Cerebellar cortex (tissue), 1 donor: Measurements from ENCODE around the gene SHC4.
"Not testable (repeated sequence)": the region's sequence is repeated elsewhere in the genome, so short reads cannot be mapped to it uniquely, and the experiment has no call there.

ENCODE experiments used
- DNase-seq: peaks from one replicate; pipeline ENCODE4 v3.0.0-alpha.2; 2015; ENCODE audit warnings: low spot score

Gene SHC4

DNA sequence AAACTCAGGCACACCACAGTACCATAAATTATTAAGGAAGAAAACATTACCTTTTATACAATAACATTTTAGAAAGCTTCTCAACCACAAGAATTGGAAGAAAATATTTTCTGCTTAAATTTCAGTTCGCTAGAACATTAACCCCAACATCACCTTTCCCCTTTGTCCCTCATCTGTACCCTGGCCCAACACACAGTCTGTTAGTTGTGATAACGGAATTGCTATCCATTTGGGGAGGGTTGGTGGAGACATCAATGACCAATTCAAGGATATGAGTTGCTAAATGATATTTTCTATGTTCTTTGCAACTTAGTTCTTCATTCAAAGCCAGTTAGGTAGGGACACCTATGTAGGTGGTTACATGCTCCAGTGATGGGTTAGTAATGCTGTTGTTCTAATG, 80.0 kb downstream of the SHC4 start:
- no peak for DNase-seq

DNA sequence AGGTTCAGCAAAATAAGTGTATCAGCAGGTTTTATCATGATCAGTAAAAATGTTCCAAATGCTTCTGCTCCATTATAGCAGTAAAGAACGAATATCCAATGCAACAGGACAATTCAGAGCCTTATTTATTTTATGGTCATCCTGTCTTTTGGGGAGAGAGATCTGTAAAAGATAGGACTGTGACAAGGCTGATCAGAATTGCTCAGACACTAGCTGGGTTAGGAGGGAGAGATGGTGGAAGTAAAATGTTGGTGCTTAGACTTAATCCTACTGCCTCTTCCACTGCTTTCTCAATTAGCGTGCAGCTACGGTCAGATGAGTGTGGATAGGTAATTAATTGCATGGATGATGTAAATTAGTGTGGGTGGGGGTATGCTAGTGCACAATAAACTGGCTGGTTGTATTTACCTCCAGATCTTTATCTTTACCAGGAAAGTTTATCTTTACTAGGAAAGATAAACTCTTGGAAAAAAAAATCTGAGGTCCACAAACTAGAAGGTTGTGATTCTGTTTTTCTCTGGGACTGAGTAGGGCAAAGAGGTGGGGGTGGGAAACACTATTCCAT, 83.6 kb downstream of the SHC4 start:
- no peak for DNase-seq

DNA sequence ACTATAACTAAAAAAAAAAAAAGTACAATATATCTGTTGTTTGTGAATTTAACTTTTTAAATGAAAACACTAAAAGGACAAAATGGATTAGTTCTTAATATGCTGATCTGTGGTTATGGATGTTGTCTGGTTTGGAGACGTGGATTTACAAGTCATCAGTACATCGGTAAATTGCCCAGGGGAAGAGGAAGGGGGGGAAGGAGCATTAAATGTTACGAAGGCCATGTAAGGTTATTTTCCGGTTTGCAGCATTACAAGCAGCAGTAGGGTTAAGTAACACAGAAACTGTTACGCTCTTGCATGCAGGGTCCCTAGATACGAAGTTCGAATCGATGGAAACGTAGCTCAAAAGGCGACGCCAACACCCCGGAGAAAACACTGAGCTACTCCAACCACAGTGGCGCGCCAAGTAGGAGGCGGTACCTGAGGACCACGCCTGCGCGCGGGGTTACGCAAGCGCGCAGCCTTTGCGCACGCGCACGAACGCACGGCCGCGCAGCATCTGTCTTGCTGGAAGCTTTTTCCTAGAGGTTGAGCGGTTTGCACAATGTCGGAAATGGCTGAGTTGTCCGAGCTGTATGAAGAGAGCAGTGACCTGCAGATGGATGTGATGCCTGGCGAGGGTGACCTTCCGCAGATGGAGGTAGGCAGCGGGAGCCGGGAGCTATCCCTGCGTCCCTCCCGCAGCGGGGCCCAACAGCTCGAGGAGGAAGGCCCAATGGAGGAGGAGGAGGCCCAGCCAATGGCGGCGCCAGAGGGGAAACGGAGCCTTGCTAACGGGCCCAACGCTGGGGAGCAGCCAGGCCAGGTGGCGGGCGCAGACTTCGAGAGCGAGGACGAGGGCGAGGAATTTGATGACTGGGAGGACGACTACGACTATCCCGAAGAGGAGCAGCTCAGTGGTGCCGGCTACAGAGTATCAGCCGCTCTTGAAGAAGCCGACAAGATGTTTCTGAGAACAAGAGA, 85.8 kb downstream of the SHC4 start, which contains the start of gene EID1:
Gene EID1, plus strand, starts transcription at position 505 of the 966 bp plus-strand sequence. Its CDS starts 43 bp downstream, at position 548.
- peak; percentile 92 for DNase-seq

DNA sequence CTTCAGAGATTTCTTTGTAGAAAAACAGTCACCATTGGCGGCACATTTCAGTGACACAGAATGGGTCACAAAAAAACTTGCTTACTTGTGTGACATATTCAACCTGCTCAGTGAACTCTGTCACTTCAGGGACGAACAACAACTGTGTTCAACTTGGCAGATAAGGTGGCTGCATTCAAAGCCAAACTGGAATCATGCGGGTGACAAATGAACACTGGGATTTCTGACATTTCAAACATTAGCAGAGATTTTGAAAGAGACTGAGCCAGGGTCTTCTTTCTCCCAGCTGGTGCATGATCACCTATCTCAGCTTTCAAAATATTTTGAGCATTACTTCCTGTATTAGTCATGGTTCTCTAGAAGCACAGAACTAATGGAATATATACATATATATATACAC, 87.7 kb downstream of the SHC4 start:
- DNase-seq: no peak

DNA sequence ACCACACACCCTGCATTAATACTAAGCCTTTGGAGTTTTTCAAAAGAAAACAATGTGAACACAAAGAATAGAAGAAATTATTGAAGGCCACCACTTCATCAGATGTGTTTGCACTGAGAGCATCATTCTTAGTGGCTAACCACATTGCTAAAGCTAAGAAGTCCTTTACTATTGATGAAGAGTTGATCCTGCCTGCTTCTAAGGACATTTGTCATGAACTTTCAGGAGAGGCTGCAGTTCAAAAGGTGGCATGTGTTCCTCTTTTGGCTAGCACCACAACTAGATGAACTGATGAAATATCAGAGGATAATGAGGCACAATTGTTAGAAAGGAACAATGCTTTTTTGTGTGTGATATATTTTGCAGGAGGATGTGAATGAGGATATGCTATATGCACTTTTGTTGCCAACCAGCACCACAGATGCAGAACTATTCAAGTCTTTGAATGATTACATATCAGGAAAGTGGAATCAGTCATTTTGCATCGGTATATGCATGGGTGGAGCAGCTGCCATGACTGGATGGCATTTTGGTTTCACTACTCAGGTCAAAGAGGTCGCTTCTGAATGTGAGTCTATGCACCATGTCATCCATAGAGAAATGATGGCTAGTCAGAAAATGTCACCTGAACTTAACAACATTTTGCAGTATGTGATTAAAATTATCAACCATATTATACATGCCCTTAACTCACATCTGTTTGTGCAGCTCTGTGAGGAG, 88.3 kb downstream of the SHC4 start:
- DNase-seq: no peak

DNA sequence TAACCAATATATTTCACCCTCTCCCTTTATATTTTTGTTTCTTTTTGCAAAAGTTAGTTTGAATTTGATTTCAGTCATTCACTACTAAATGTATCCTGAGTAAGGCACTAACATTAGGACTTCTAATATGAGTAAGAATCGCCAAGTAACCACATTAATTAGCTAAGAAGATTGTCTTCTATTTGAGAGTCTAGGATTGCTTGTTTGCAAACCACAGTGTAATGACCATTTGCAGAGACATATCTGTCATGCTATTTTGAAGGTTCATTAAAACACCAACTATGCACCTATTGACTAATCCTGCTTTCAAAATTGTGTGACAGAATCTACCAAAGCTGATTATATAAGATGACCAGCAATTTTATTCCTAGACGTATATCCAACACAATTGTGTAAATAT, 91.1 kb downstream of the SHC4 start:
- no peak for DNase-seq

DNA sequence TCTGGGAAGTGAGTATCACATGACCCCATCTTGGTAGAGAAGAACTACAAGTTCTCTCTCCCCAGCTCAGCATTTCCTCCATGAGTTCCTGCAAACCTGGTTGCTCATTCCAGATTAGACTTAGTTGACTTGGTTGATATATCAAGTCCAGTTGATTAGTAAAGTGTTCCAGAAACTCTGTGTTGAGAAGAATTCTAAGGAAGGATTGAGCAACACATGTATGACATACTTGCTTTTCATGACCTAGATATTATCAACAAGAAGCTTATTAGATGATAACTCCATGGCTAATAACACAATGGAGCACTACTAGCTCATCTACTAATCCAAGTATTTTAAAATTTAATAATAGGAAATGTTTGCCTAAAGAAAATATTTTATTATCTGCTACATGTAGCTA, 92.2 kb downstream of the SHC4 start:
- DNase-seq: no peak

DNA sequence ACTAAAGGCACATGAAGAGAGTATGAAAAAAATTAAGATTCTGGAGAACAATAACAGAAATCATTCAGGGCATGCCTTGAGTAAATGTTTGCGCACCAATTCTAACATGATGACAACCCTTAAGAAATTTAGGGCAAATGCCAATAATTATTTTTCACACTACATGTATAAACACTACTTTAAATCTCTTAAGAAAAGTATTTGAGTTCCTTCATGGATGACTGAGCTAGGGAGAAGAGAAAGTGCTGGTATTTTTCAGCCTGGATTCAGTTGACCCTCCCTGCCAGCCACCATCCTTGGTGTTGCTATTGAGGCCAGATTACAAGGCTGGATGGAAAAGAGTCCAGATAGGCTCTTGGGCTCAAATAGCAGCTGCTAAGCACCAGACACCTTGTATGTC, 93.8 kb downstream of the SHC4 start:
- DNase-seq: no peak

DNA sequence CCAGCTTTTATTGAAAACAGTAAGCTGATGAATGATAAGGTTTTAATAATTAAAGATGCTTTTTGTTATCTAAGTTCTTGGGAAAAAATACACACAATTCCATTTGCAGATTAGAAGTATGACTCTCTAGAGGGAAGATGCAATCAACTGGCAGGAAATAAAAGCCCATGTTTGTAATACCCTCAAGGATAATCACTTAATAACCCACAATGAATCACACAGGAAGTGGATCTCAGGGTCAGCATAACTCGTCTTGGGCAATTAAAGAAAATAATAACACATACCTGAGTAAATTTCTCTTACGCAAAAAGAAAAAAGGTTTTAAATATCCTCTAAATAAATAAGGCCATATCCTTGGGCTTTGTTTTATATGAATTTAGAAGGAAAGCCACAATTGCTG, 95.2 kb downstream of the SHC4 start:
- DNase-seq: no peak

DNA sequence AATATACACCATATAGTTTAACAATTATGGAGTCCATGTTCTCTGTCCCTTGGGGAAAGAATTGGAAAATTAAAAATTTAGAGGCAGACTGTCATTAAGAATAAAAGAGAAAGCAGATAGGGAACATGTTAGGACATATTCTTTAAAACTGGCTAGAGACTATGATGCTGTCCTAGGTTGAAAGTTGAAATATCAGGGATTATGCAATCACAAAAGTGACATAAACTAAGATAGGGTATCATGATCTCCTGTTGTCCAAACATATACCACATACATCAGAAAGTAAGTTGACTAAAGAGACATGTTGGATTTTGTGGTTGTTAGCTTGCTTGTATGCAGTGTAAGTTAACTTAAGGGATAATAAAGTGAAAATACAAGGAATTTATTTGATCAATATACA, 95.7 kb downstream of the SHC4 start:
- DNase-seq: no peak

DNA sequence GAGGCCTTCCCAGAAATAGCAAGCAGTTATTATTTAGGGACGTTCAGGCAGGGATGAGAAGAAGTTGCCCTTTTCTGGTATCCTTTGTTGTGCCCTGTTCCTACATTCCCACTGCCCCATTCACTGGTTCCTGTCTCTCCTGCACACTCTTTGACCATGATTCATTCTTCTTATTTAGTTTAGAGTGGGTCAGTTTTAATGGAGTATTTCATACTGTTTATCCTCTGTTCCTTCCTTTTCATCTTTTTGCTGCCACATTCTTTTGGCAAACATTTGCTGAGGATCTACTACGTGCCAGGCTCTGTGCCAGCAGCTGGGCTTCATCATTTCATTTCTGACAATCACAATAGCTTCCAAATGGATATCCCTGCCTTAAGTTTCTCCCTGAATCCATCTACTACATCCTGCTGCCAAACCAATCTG, 97.6 kb downstream of the SHC4 start:
- DNase-seq: no peak

DNA sequence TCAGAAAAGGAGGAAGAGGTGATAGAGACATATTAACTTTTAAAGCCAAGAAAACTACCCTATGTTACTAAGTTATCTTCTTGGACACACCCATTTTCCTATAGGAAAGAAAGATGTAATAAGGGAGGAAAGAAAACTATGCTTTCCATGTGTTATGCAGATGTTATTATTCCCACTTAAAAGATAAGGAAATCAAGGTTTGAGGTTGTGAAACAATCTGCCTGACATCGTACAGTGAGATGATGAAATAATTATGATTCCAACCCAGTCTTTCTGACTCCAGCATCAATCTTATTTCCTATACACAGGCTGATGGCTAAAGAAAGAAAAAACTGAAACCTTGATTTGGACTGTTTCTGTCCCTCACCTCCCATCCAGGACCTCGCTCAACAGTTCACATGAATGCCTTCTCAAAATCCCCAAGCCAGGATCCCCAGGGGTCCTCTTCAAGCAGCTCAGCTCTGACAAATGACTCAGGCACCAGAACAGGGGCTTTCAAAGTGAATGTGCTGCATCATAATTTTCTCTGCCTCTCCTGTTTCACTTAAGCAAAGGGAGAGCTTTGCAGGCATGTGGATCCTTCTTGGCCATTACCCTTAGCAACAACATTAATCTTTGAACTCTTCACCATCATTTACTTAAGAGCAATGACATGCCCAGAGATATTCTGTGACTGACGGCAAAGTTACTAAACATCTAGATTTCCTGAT, 98.2 kb downstream of the SHC4 start:
- no peak for DNase-seq

DNA sequence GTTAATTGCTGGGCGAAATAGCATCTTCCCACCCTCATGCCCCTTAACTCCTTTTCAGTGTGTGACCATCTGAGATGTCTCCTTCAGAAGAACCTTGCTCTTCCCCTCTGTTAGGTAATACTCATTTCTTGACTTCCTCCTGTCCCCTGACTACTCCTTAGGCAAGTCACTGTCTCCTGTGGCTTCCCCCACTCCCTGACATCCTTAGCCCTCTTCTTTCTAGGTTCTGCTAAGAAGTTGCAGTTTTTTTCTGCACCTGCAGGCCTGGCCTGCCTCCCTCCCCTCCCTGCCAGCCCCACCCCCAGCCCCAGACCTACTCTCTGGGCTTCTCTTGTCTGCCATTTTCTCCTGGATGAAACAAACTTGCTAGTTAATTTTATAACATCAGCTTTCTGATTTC, 101.0 kb downstream of the SHC4 start:
- no peak for DNase-seq

DNA sequence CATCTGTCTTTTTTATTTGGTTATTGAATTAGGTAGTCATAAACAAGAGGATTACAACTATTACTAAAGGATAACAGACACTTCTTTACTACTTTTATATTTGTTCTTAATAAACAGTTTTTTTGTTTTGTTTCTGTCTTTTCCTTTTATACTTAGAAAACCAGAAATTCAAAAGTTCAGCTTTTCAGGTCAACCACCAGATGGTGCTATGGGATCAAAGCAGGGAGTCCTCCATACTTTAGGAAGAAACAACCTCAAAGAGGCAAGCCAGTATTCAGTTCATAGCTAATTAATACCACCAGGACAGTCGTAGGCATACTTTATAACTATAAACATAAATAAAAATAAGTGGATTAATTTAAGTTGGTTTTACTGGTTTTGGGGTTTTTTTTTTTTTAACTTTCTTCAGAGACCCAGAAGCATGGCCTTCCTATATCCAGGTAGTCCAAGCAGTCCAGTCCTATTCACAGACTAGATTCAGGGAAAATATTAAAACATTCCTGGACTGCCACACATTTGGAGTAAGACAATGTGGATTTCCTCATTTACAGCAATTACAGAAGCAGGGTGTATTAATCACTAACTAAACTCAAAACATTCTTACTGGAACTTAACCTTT, 101.8 kb downstream of the SHC4 start:
- peak; percentile 73 for DNase-seq

DNA sequence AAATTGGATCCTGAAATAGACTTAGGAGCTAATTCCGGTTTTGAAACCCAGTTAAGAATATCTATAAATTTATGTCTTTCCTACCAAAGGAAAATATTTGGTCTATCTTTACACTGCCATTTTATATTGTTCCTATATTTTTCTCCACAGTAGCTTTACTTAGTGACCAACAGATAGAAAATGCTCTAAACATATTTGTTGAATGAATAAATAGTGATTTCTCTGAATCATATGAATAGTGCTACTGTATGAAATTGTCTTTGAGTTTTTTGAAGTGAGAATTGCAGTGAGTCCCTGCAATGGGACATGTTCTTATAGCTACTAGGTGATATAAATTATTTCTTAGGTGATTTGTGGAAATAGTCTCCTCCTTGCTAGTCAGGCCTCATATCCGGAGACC, 104.3 kb downstream of the SHC4 start:
- no peak for DNase-seq

DNA sequence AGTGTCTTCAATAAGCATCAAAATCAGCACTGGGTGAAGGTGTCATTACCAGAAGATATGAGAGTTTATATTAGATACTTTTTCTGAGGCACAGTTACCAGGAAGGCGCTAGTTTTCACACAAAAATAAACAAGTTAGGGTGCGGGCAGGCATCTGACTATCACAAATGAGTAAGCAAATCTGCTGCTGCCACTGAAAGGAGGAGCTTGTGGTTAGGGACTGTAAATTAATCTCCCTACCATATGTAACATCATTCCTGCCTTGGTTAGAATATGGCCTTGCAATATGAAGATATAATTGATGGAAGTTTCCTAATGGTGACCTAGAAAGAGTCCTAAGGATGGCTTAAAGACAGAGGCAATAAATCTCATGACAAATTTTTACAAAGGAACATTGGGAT, 105.3 kb downstream of the SHC4 start:
- no peak for DNase-seq

DNA sequence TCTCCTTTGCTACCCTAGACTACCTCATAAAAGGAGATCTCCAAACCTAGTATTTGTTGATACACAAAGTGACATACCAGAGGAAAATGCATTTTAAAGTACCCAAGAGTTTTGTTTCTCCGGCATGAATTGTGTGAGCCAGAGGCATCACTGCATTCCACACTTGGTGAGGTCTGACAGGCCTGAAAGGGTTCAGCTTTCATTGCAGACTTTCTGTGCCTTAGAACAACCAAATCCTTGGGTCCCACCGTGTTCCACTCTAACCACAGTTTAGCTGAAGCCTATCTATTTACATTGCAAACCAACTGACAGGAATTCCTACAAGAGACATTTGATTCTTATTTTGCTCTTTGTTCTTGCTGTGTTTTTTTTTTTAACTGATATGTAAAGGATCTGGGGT, 106.8 kb downstream of the SHC4 start:
- DNase-seq: no peak

DNA sequence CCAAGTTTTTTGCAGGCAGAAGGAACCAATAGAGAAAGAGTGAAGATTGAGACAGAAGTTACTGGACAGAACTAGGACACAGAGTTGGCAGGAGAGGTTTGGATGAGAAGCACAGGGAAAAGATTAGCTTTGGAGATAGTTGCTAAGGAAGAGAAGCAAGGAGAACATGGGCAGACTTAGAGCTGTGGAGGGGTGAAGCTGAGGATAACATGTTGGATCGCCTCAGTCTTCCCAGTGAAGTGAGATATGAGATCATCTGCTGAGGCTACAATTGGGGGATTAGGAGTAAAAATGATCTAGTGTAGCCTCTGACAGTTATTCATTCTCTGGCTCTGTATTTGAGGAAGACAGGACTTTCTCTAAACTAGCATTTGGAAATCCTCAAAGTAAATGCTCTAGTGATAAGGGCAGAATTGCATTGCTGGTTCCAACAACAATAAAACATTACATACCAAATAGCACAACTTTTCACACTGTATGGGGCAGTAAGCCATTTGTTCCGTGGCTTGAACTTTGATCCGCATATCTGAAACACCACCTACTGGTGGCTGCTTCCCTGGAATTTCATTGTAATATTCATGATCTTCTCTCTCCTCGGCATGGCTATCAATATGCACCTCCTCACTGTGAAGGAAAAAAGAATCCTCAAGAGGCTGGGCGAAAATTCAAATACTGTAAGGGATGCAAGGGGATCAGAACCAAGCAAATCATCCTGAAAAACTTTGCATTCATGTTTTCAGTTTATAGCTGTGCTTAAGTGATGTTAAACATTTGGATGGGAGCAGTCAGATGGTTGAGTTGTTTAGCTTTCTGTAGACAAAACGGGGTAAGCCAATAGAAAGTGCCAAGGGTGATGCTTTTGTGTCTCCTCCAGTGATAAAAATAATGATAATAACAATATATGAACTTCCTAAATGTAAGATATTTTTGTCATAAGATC, 107.9 kb downstream of the SHC4 start:
- DNase-seq: peak; percentile 11

DNA sequence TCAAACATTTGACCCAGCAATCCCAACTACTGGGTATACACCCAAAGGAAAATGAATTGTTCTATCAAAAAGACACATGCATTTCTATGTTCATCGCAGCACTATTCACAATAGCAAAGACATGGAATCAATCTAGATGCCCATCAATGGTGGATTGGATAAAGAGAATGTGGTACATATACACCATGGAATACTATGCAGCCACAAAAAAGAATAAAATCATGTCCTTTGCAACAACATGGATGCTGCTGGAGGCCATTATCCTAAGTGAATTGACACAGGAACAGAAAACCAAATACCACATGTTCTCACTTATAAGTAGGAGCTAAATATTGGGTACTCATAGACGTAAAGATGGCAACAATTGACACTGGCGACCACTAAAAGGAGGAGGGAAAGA, 109.3 kb downstream of the SHC4 start:
- not testable (repeated sequence) for DNase-seq

DNA sequence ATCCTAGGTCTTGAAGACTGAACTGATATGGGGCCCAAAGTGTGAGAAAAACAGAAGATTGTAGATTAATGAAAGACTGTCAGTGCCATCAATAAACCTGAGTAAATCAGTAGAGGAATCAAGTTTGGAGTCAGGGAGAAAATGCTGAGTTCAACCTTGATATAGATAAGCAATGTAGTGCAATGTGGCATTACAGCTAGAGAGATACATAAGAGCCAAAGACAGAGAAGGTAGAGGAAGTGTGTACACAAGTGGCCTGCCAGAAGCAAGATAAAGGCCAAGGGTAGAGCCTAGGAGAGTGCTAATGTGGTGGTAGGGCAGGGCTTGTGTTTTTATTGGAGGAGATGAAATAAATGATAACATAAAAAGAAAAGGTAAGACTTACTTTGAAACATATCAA, 111.8 kb downstream of the SHC4 start:
- DNase-seq: no peak

DNA sequence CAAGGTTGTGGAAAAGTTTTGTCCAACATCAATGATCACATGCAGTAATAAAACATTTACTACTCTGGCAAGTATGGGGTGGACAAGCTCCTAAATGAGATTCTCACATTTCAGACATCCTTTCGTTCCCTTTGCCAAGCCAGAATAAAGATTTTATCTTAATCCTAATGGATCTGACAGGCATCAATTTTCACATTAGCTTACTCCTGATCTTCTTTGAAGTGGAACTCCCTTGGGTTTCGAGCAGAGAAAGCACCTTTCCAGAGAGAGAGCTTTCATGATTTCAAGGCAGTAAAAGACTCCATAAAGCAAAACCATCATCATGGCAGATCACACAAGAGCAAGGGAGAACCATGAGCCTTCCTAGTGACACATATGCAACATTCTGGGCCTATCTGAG, 113.1 kb downstream of the SHC4 start:
- no peak for DNase-seq
